Mucosa of descending colon (tissue), 3 donors: ENCODE data around the gene JAK1. TPM values are rescaled to one million over a fixed set of nuclear protein-coding genes. Genes with fewer than 3 reads are reported as not detected.
"Not testable (repeated sequence)": the region's sequence is repeated elsewhere in the genome, so short reads cannot be mapped to it uniquely, and the experiment has no call there.

ENCODE experiments used
- ATAC-seq: fragments of 200-7000 bp; cut with Tn5 transposase; one replicate; pipeline ENCODE4 v1.9.1; 2020; ENCODE audit warnings: mild to moderate bottlenecking, moderate library complexity
- DNase-seq, 3 donors: peaks; one replicate each; pipeline ENCODE4 v3.0.0-alpha.2; 2020
- H3K36me3 ChIP-seq: fragments of 200-600 bp; one replicate; pipeline ENCODE4 v1.8.0; 2021; ENCODE audit warnings: low read depth, mild to moderate bottlenecking
- H3K4me1 ChIP-seq: fragments of 200-600 bp; one replicate; pipeline ENCODE4 v1.8.0; 2021; ENCODE audit warnings: low read depth, mild to moderate bottlenecking
- H3K4me3 ChIP-seq: fragments of 200-600 bp; one replicate; pipeline ENCODE4 v1.8.0; 2021; ENCODE audit warnings: mild to moderate bottlenecking
- H3K9me3 ChIP-seq: fragments of 200-600 bp; one replicate; pipeline ENCODE4 v1.8.0; 2021; ENCODE audit warnings: mild to moderate bottlenecking
- intact Hi-C, 2 donors: fragments of 100-400 bp; cut with DNase I in 1 of 2; cut with micrococcal nuclease in 1 of 2; formaldehyde crosslinking; loops; one replicate each; pipeline versions ENCODE4 v1.11.0 to v1.11.1; 2022; cut with DNase I, micrococcal nuclease
- total RNA-seq, 3 donors: library from RNA; stranded (reverse); fragmentation: NEBNext Ultra II Directional in 2 of 3; extraction: Animal tissue kit (Norgen Biotek cat#: 25700) in 2 of 3; gene quantifications; one replicate each; pipeline versions ENCODE4 v1.2.1 to v1.2.4, GENCODE V29; 2021 to 2023
- TF ChIP-seq, protein P1 (sequence below): fragments of 200-600 bp; IDR thresholded peaks from one replicate; pipeline ENCODE4 v1.8.0; 2022; ENCODE audit warnings: antibody characterized with exemption, mild to moderate bottlenecking
- donor health status: DM: no; HTN: no; CAD: no; lungs with moderate emphysema.
- donor health status: DM: no; HTN: no; CAD: no.
- donor health status: DM: no; HTN: yes; CAD: no.

Gene JAK1
- total RNA-seq, 3 donors from 2014 or later, result 97.1 to 132 (median 103) TPM

DNA sequence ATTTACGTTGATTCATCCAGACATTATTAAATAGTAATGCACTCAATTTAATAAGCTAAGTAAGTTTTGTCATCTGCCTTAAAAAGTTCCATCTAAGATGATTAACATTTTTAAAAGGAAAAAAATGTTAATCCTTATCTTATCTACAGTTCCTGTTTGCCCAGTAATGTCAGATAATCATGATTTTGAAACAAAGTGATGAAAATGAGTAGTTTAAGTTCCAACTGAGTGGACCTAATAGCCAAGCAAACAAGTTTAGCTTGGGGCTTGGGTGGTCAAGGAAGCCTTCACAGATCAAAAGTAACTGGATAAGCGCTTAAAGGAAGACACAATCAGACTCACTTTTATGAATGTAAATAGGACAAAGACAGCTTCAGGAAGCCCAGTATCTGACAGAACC lies 40.5 kb upstream of the JAK1 start:
- DNase-seq (no peak), ATAC-seq (no peak)
- intact Hi-C loops, result no loop called here
- Histone ChIP-seq H3K9me3 (no peaks in the 10 kb centered on the region), H3K4me3 (no peak overlapping the region), H3K4me1 (peaks cover 7% of the 10 kb centered on the region), H3K36me3 (no peaks in the 10 kb centered on the region)
- TF ChIP-seq, protein P1, sequence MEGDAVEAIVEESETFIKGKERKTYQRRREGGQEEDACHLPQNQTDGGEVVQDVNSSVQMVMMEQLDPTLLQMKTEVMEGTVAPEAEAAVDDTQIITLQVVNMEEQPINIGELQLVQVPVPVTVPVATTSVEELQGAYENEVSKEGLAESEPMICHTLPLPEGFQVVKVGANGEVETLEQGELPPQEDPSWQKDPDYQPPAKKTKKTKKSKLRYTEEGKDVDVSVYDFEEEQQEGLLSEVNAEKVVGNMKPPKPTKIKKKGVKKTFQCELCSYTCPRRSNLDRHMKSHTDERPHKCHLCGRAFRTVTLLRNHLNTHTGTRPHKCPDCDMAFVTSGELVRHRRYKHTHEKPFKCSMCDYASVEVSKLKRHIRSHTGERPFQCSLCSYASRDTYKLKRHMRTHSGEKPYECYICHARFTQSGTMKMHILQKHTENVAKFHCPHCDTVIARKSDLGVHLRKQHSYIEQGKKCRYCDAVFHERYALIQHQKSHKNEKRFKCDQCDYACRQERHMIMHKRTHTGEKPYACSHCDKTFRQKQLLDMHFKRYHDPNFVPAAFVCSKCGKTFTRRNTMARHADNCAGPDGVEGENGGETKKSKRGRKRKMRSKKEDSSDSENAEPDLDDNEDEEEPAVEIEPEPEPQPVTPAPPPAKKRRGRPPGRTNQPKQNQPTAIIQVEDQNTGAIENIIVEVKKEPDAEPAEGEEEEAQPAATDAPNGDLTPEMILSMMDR, result no peak

DNA sequence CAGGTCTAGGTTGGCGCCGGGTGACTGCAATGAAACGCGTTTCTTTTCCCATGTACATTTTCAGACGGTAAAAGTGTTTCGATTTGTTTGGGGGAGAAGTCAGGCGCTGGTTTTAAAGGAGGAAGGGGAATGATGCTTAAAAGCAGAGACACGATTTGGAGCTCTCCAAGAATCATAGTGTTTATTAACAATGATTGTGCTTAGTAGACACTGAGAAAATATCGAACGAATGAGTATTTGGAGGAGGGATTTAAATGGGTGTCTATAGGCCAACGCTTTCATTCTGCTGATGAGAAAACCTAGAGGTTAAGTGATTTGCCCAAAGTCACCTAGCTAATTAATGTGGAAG lies 36.9 kb upstream of the JAK1 start:
- no peaks in the 10 kb centered on the region for H3K36me3 ChIP-seq
- intact Hi-C loops, result no loop called here
- TF ChIP-seq, protein P1, result no peak
- H3K4me1 ChIP-seq, result peaks cover 9% of the 10 kb centered on the region
- ATAC-seq, result no peak
- no peak overlapping the region for H3K4me3 ChIP-seq
- DNase-seq, result no peak
- no peaks in the 10 kb centered on the region for H3K9me3 ChIP-seq

DNA sequence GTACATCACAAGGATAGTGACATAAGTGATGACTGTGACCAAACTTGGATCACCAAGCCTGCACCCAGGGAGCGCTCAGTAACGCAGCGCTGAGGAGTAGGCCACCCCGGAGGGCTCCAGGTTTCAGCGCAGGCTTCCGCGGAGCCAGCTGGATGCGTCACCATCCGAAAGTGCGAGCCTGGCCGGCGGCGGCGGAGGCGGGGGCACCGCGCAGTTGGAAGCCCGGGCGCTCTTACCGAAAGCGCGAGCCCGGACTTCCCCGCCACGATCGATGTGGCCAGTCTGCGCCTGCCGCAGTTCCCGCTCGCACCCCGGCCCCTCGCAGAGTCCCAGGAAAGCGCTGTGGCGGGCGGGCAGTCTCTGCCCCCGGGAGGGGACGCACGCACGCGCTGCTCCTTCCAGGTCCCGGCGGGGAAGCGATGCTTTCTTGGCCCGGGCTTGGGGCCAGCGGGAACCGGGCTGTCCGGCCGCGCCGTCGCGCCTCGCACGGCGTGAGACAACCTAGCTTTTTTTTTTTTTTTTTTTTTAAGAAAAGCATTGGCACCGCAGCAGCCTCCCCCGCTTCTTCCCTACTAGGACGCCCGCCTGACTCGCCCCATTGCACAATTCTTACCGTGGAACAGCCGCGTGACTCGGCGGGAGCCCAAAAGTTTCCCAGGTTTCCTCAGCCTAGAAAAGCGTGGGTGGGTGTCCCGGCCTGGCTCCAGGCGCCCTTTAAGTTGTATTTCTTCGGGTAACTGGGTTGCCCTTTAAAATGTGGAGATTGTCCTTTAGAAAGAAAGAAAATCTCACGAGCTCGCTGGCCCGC lies 36.4 kb upstream of the JAK1 start:
- TF ChIP-seq, protein P1, result no peak
- Histone ChIP-seq H3K9me3 (no peaks in the 10 kb centered on the region), H3K4me3 (peak overlapping the region; percentile 25), H3K36me3 (no peaks in the 10 kb centered on the region), H3K4me1 (peaks cover 9% of the 10 kb centered on the region)
- intact Hi-C loops, result no loop called here
- peak; percentile 91 for ATAC-seq
- DNase-seq, result peak; percentile 71 to 84 (median 78)

DNA sequence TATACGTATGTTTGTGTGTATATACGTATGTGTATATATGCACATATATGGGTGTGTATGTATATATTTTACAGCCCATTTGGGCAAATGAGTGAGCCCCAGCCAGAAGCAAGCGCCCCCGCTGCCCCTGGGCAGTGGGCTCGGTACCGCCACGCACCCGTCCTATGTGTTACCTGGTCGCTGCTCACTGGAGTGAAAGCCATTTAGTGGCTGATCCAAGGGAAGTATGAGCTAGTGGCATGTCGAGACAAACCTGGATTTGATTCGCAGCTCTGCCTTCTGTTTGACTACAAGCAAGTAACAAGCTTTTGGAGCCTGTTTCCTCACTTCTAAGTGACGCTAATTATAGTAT lies 35.8 kb upstream of the JAK1 start:
- TF ChIP-seq, protein P1, result no peak
- Histone ChIP-seq H3K9me3 (no peaks in the 10 kb centered on the region), H3K36me3 (no peaks in the 10 kb centered on the region), H3K4me1 (peaks cover 9% of the 10 kb centered on the region), H3K4me3 (no peak overlapping the region)
- DNase-seq (no peak), ATAC-seq (no peak)
- intact Hi-C loops, result no loop called here

DNA sequence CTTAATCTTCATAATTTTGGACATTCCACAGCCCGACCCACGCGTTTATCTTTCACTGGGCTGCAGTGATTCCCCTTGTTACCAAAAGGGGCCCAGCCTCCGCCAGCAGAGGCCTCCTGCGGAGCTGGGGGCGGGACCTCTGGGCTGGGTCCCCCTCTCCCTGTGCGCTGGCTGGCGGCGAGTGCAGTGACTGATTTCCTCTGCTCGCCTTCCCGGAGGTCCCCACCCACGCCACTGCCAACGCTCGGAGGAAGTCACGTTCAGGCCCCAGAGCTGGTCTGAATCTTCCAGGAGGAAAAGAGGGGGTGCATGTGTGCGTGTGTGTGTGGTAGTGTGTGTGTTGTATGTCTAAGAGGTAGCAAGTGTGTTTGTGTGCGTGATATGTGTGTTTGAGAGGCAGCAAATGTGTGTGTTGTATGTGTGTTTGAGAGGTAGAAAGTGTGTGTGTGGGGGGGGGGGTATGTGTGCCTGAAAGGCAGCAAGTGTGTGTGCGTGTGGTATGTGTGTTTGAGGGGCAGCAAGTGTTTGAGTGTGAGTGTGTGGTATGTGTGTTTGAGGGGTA lies 35.0 kb upstream of the JAK1 start:
- TF ChIP-seq, protein P1, result no peak
- Histone ChIP-seq H3K9me3 (no peaks in the 10 kb centered on the region), H3K4me1 (peaks cover 9% of the 10 kb centered on the region), H3K4me3 (no peak overlapping the region), H3K36me3 (no peaks in the 10 kb centered on the region)
- ATAC-seq (peak; percentile 56), DNase-seq (peak; percentile 46 to 86 (median 65))
- intact Hi-C loops, result no loop called here

DNA sequence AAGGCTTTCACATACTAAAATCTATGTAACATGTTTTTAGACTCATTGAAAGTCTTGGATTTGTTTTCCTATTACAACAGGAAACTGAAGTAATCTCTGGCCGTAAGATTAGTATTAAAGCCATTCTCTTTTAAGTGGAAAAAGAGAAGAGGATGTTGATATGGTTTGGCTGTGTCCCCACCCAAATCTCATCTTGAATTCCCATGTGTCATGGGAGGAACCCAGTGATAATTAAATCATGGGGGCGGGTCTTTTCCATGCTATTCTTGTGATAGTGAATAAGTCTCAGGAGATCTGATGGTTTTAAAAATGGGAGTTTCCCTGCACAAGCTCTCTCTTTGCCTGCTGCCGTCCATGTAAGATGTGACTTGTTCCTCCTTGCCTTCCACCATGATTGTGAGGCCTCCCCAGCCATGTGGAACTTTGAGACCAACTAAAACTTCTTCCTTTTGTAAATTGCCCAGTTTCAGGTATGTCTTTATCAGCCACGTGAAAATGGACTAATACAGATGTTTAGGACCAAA lies 32.1 kb upstream of the JAK1 start:
- H3K4me1 ChIP-seq, DNase-seq, intact Hi-C loops, H3K9me3 ChIP-seq, H3K36me3 ChIP-seq, H3K4me3 ChIP-seq, ATAC-seq: not testable (repeated sequence)
